Measurements from ENCODE around the gene BEND4. TPM values are rescaled to one million over a fixed set of nuclear protein-coding genes. Genes with fewer than 3 reads are reported as not detected.

BEND4 gene
- total RNA-seq, 1 donor from 2014 or later, result 0.21 TPM

GRCh38 chr4:42144028-42144427, 8.4 kb downstream of the BEND4 start:
- no peak for DNase-seq (ENCODE audit: low spot score)
- no peaks in the 10 kb centered on the region for H3K4me1 Mint-ChIP-seq (ENCODE audit: low read depth)
- intact Hi-C loops (cut with micrococcal nuclease), result no loop called here
- H3K4me3 Mint-ChIP-seq (ENCODE audit: low read depth), result no peak overlapping the region
- H3K36me3 Mint-ChIP-seq (ENCODE audit: low read depth), result no peaks in the 10 kb centered on the region
- no peak overlapping the region for H3K27ac Mint-ChIP-seq
- no peaks in the 10 kb centered on the region for H3K9me3 Mint-ChIP-seq
- peaks cover 11% of the 10 kb centered on the region for H3K27me3 Mint-ChIP-seq (ENCODE audit: low read depth)

DNA sequence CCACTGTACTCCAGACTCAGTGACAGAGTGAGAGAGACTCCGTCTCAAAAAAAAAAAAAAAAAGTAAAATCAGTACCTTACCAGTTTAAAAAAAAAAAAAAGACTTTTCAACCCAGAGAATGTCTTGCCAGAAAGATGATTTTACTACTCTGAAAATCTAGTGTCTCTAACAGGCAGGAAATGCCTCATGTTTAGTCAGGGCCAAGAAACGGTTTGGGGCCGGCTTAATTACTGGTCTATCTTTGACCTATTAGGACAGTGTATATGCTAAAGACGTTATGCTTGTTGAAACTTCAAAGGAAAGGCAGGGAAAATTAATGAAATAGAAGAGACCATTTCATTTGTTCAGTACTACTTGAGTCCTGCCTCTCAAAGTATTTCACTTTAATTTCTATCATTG, 9.9 kb downstream of the BEND4 start:
- Mint-ChIP-seq H3K4me3 (ENCODE audit: low read depth) (no peak overlapping the region), H3K27me3 (ENCODE audit: low read depth) (peaks cover 13% of the 10 kb centered on the region), H3K9me3 (no peaks in the 10 kb centered on the region), H3K36me3 (ENCODE audit: low read depth) (no peaks in the 10 kb centered on the region), H3K27ac (no peak overlapping the region), H3K4me1 (ENCODE audit: low read depth) (no peaks in the 10 kb centered on the region)
- intact Hi-C loops (cut with micrococcal nuclease), result no loop called here
- DNase-seq (ENCODE audit: low spot score), result no peak

DNA sequence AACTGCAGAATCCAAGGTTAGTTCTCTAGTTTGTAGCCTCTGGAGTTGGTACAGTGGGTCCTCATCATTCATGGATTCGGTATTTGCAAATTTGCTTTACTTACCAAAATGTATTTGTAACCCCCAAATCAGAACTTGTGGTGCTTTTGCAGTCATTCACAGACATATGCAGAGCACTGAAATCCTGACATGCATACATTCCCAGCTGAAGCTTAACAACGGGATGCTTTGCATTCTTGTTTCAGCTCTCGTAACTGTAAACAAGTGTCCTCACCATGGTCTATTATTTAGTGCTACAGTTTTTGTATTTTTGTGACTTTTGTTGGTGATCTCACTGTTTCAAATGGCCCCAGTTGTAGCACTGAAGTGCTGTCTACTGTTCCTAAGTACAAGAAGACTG, 16.1 kb downstream of the BEND4 start:
- no peak overlapping the region for H3K4me3 Mint-ChIP-seq (ENCODE audit: low read depth)
- H3K27me3 Mint-ChIP-seq (ENCODE audit: low read depth), result peaks cover 4% of the 10 kb centered on the region
- H3K4me1 Mint-ChIP-seq (ENCODE audit: low read depth), result no peaks in the 10 kb centered on the region
- H3K27ac Mint-ChIP-seq, result no peak overlapping the region
- no peak for DNase-seq (ENCODE audit: low spot score)
- intact Hi-C loops (cut with micrococcal nuclease), result no loop called here
- H3K36me3 Mint-ChIP-seq (ENCODE audit: low read depth), result no peaks in the 10 kb centered on the region
- no peaks in the 10 kb centered on the region for H3K9me3 Mint-ChIP-seq

- Mint-ChIP-seq H3K36me3 (ENCODE audit: low read depth) (no peaks in the 10 kb centered on the region), H3K4me3 (ENCODE audit: low read depth) (no peak overlapping the region), H3K27ac (no peak overlapping the region), H3K27me3 (ENCODE audit: low read depth) (peaks cover 2% of the 10 kb centered on the region), H3K9me3 (no peaks in the 10 kb centered on the region), H3K4me1 (ENCODE audit: low read depth) (no peaks in the 10 kb centered on the region)
- intact Hi-C loops (cut with micrococcal nuclease), result no loop called here
- DNase-seq (ENCODE audit: low spot score), result no peak
These were observed 19.4 kb downstream of the BEND4 start for GRCh38 chr4:42133006-42133405.

GRCh38 chr4:42132099-42132498, 20.4 kb downstream of the BEND4 start:
- H3K27me3 Mint-ChIP-seq (ENCODE audit: low read depth), result no peaks in the 10 kb centered on the region
- H3K4me1 Mint-ChIP-seq (ENCODE audit: low read depth), result no peaks in the 10 kb centered on the region
- no peaks in the 10 kb centered on the region for H3K9me3 Mint-ChIP-seq
- no peak overlapping the region for H3K27ac Mint-ChIP-seq
- DNase-seq (ENCODE audit: low spot score), result no peak
- no peaks in the 10 kb centered on the region for H3K36me3 Mint-ChIP-seq (ENCODE audit: low read depth)
- H3K4me3 Mint-ChIP-seq (ENCODE audit: low read depth), result no peak overlapping the region
- intact Hi-C loops (cut with micrococcal nuclease), result no loop called here

DNA sequence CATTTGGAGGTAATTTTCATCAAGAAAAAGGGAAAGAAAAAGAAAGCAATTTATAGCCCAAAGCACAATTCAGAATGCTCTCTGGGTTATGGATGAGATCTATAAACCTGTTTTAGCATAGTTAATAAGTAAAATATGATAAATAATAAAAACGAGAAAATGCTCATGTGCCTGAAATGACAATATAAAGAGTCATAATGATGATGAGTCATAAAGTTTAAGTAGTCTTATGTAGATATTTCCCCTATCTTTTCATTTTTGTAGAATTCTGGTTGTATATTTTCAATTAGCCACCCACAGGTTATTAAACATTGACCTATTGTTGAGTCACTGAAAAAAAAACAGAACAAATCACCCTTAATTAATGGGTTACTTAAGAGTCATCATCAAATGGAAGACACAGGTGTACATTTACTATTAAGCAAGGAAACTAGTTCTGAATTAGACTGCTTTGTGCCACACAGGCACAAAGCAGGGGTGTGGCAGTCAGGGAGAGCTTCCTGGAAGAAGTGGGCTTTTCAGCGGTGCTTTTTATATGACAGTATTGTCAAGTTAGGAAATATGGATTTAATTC, 29.3 kb downstream of the BEND4 start:
- Mint-ChIP-seq H3K36me3 (ENCODE audit: low read depth) (no peaks in the 10 kb centered on the region), H3K4me3 (ENCODE audit: low read depth) (no peak overlapping the region), H3K9me3 (no peaks in the 10 kb centered on the region), H3K4me1 (ENCODE audit: low read depth) (no peaks in the 10 kb centered on the region), H3K27ac (no peak overlapping the region), H3K27me3 (ENCODE audit: low read depth) (no peaks in the 10 kb centered on the region)
- no peak for DNase-seq (ENCODE audit: low spot score)
- intact Hi-C loops (cut with micrococcal nuclease), result no loop called here

- no peak for DNase-seq (ENCODE audit: low spot score)
- H3K27ac Mint-ChIP-seq, result no peak overlapping the region
- H3K9me3 Mint-ChIP-seq, result no peaks in the 10 kb centered on the region
- H3K36me3 Mint-ChIP-seq (ENCODE audit: low read depth), result no peaks in the 10 kb centered on the region
- H3K4me3 Mint-ChIP-seq (ENCODE audit: low read depth), result no peak overlapping the region
- no peaks in the 10 kb centered on the region for H3K4me1 Mint-ChIP-seq (ENCODE audit: low read depth)
- H3K27me3 Mint-ChIP-seq (ENCODE audit: low read depth), result no peaks in the 10 kb centered on the region
- intact Hi-C loops (cut with micrococcal nuclease), result no loop called here
These were observed 30.2 kb downstream of the BEND4 start for GRCh38 chr4:42122237-42122636.

- H3K4me3 Mint-ChIP-seq (ENCODE audit: low read depth), result no peak overlapping the region
- no peaks in the 10 kb centered on the region for H3K36me3 Mint-ChIP-seq (ENCODE audit: low read depth)
- intact Hi-C loops (cut with micrococcal nuclease), result no loop called here
- no peaks in the 10 kb centered on the region for H3K9me3 Mint-ChIP-seq
- no peak overlapping the region for H3K27ac Mint-ChIP-seq
- no peak for DNase-seq (ENCODE audit: low spot score)
- no peaks in the 10 kb centered on the region for H3K27me3 Mint-ChIP-seq (ENCODE audit: low read depth)
- no peaks in the 10 kb centered on the region for H3K4me1 Mint-ChIP-seq (ENCODE audit: low read depth)
These were observed 32.6 kb downstream of the BEND4 start for GRCh38 chr4:42119886-42120285.

GRCh38 chr4:42112846-42113245, 39.6 kb downstream of the BEND4 start:
- H3K4me3 Mint-ChIP-seq (ENCODE audit: low read depth), result no peak overlapping the region
- H3K27me3 Mint-ChIP-seq (ENCODE audit: low read depth), result no peaks in the 10 kb centered on the region
- H3K9me3 Mint-ChIP-seq, result no peaks in the 10 kb centered on the region
- intact Hi-C loops (cut with micrococcal nuclease), result no loop called here
- no peak overlapping the region for H3K27ac Mint-ChIP-seq
- no peaks in the 10 kb centered on the region for H3K4me1 Mint-ChIP-seq (ENCODE audit: low read depth)
- DNase-seq (ENCODE audit: low spot score), result no peak
- no peaks in the 10 kb centered on the region for H3K36me3 Mint-ChIP-seq (ENCODE audit: low read depth)

GRCh38 chr4:42104521-42104920, 47.9 kb downstream of the BEND4 start:
- H3K4me1 Mint-ChIP-seq (ENCODE audit: low read depth), result no peaks in the 10 kb centered on the region
- H3K9me3 Mint-ChIP-seq, result no peaks in the 10 kb centered on the region
- intact Hi-C loops (cut with micrococcal nuclease), result no loop called here
- DNase-seq (ENCODE audit: low spot score), result no peak
- H3K36me3 Mint-ChIP-seq (ENCODE audit: low read depth), result no peaks in the 10 kb centered on the region
- H3K27me3 Mint-ChIP-seq (ENCODE audit: low read depth), result peaks cover 4% of the 10 kb centered on the region
- H3K4me3 Mint-ChIP-seq (ENCODE audit: low read depth), result no peak overlapping the region
- H3K27ac Mint-ChIP-seq, result no peak overlapping the region

- no peaks in the 10 kb centered on the region for H3K9me3 Mint-ChIP-seq
- no peak for DNase-seq (ENCODE audit: low spot score)
- no peak overlapping the region for H3K4me3 Mint-ChIP-seq (ENCODE audit: low read depth)
- intact Hi-C loops (cut with micrococcal nuclease), result no loop called here
- peaks cover 4% of the 10 kb centered on the region for H3K27me3 Mint-ChIP-seq (ENCODE audit: low read depth)
- no peak overlapping the region for H3K27ac Mint-ChIP-seq
- no peaks in the 10 kb centered on the region for H3K4me1 Mint-ChIP-seq (ENCODE audit: low read depth)
- H3K36me3 Mint-ChIP-seq (ENCODE audit: low read depth), result no peaks in the 10 kb centered on the region
These were observed 50.9 kb downstream of the BEND4 start for GRCh38 chr4:42101446-42101975.

DNA sequence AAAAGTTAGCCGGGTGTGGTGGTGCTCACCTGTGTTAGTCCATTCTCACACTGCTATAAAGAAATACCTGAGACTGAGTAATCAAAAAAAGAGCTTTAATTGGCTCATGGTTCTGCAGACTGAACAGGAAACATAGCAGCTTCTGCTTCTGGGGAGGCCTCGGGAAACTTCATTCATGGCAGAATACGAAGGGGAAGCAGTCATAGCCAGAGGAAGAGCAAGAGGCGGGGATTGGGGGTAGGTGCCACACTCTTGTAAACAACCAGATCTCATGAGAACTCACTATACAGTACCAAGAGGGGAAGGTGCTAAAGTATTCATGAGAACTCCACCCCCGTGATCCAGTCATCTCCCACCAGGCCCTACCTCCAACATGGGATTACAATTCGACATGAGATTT, 64.1 kb downstream of the BEND4 start:
- intact Hi-C loops (cut with micrococcal nuclease), result no loop called here
- no peaks in the 10 kb centered on the region for H3K9me3 Mint-ChIP-seq
- peaks cover 10% of the 10 kb centered on the region for H3K36me3 Mint-ChIP-seq (ENCODE audit: low read depth)
- DNase-seq (ENCODE audit: low spot score), result no peak
- H3K4me3 Mint-ChIP-seq (ENCODE audit: low read depth), result no peak overlapping the region
- no peaks in the 10 kb centered on the region for H3K27me3 Mint-ChIP-seq (ENCODE audit: low read depth)
- H3K27ac Mint-ChIP-seq, result no peak overlapping the region
- H3K4me1 Mint-ChIP-seq (ENCODE audit: low read depth), result no peaks in the 10 kb centered on the region

GRCh38 chr4:42083816-42084215, 68.6 kb downstream of the BEND4 start:
- intact Hi-C loops (cut with micrococcal nuclease), result no loop called here
- H3K36me3 Mint-ChIP-seq (ENCODE audit: low read depth), result peaks cover 15% of the 10 kb centered on the region
- H3K4me1 Mint-ChIP-seq (ENCODE audit: low read depth), result no peaks in the 10 kb centered on the region
- no peaks in the 10 kb centered on the region for H3K9me3 Mint-ChIP-seq
- no peaks in the 10 kb centered on the region for H3K27me3 Mint-ChIP-seq (ENCODE audit: low read depth)
- DNase-seq (ENCODE audit: low spot score), result no peak
- H3K27ac Mint-ChIP-seq, result no peak overlapping the region
- H3K4me3 Mint-ChIP-seq (ENCODE audit: low read depth), result no peak overlapping the region

GRCh38 chr4:42080306-42080705, 72.1 kb downstream of the BEND4 start:
- Mint-ChIP-seq H3K27me3 (ENCODE audit: low read depth) (no peaks in the 10 kb centered on the region), H3K9me3 (no peaks in the 10 kb centered on the region), H3K27ac (no peak overlapping the region), H3K36me3 (ENCODE audit: low read depth) (peaks cover 15% of the 10 kb centered on the region), H3K4me1 (ENCODE audit: low read depth) (no peaks in the 10 kb centered on the region), H3K4me3 (ENCODE audit: low read depth) (no peak overlapping the region)
- intact Hi-C loops (cut with micrococcal nuclease), result no loop called here
- DNase-seq (ENCODE audit: low spot score), result no peak

Data from activated T-helper 2 cell treated with anti-CD3 and anti-CD28 coated beads, Interferon-gamma antibody, Interleukin-2, Interleukin-4, amounts not matched to agents 10 μg/mL and 5 μg/mL and 100 μg/mL, durations not matched to agents 14 hours and 24 hours and 36 hours (primary cell).